Stimulated activated CD8-positive, alpha-beta memory T cell treated with anti-CD3 and anti-CD28 coated beads, Interleukin-4, amount 100 ng/mL, for 4 hours (primary cell): ENCODE measurements around the gene TSC22D1.
"Not testable (repeated sequence)": the region's sequence is repeated elsewhere in the genome, so short reads cannot be mapped to it uniquely, and the experiment has no call there.

Experiments used
- DNase-seq, 2 donors: peaks; one replicate each; pipeline ENCODE4 v3.0.0-alpha.2; 2020; ENCODE audit warnings: low read depth in 2 of 2, low spot score in 1 of 2

Gene TSC22D1

GRCh38 chr13:44573790-44574465 lies 2.2 kb downstream of the TSC22D1 start:
- no peak for DNase-seq

GRCh38 chr13:44573071-44573470 lies 3.1 kb downstream of the TSC22D1 start:
- DNase-seq = no peak

- no peak for DNase-seq
Observed at GRCh38 chr13:44566601-44567000, 9.5 kb downstream of the TSC22D1 start.

- DNase-seq = no peak
Observed at GRCh38 chr13:44565881-44566280, 10.2 kb downstream of the TSC22D1 start.

- DNase-seq = no peak
Observed at GRCh38 chr13:44564936-44565335, 11.2 kb downstream of the TSC22D1 start.

GRCh38 chr13:44562853-44563252 lies 13.3 kb downstream of the TSC22D1 start:
- not testable (repeated sequence) for DNase-seq

- DNase-seq = no peak
Observed at GRCh38 chr13:44561351-44561750, 14.8 kb downstream of the TSC22D1 start.

- DNase-seq = no peak
Observed at GRCh38 chr13:44557986-44558385, 18.1 kb downstream of the TSC22D1 start.

- DNase-seq = no peak
Observed at GRCh38 chr13:44555207-44555606, 20.9 kb downstream of the TSC22D1 start.

- no peak for DNase-seq
Observed at GRCh38 chr13:44549476-44549875, 26.7 kb downstream of the TSC22D1 start.

GRCh38 chr13:44546164-44546563 lies 30.0 kb downstream of the TSC22D1 start:
- no peak for DNase-seq

- no peak for DNase-seq
Observed at GRCh38 chr13:44543369-44543768, 32.8 kb downstream of the TSC22D1 start.

- DNase-seq = no peak
Observed at GRCh38 chr13:44542361-44542760, 33.8 kb downstream of the TSC22D1 start.

GRCh38 chr13:44541601-44542000 lies 34.5 kb downstream of the TSC22D1 start:
- DNase-seq = no peak

GRCh38 chr13:44540761-44541434 lies 35.2 kb downstream of the TSC22D1 start:
- DNase-seq = no peak

GRCh38 chr13:44537248-44537647 lies 38.9 kb downstream of the TSC22D1 start:
- no peak for DNase-seq

GRCh38 chr13:44523146-44524015 lies 52.7 kb downstream of the TSC22D1 start:
- no peak for DNase-seq

- no peak for DNase-seq
Observed at GRCh38 chr13:44519642-44520041, 56.5 kb downstream of the TSC22D1 start.

GRCh38 chr13:44516771-44517170 lies 59.4 kb downstream of the TSC22D1 start:
- DNase-seq = no peak

GRCh38 chr13:44514278-44514677 lies 61.9 kb downstream of the TSC22D1 start:
- no peak for DNase-seq

- not testable (repeated sequence) for DNase-seq
Observed at GRCh38 chr13:44509853-44510252, 66.3 kb downstream of the TSC22D1 start.

- DNase-seq = no peak
Observed at GRCh38 chr13:44508562-44509077, 67.5 kb downstream of the TSC22D1 start.
